Aorta (tissue), 5 donors: Measurements from ENCODE around the gene DNASE1L1. TPM values are rescaled to one million over a fixed set of nuclear protein-coding genes. Genes with fewer than 3 reads are reported as not detected.

Source experiments
- ATAC-seq: fragments of 200-7000 bp; cut with Tn5 transposase; one replicate; pipeline ENCODE4 v1.9.1; 2022; ENCODE audit warnings: moderate library complexity; ENCODE audit not compliant: low FRiP score
- DNase-seq, 2 donors: peaks; one replicate each; pipeline ENCODE4 v3.0.0-alpha.2; 2020
- H3K27ac ChIP-seq, 2 donors: one replicate each; pipeline ENCODE4 v1.5.1; 2013; ENCODE audit warnings: low read length in 2 of 2, mild to moderate bottlenecking in 2 of 2, moderate library complexity in 2 of 2, control low read depth in 1 of 2, inconsistent platforms in 1 of 2, low read depth in 1 of 2
- H3K27me3 ChIP-seq, 2 donors: one replicate each; pipeline ENCODE4 v1.6.1; 2013; ENCODE audit warnings: control low read depth in 1 of 2, low read length in 1 of 2, mild to moderate bottlenecking in 1 of 2, moderate library complexity in 1 of 2; ENCODE audit not compliant: insufficient read depth in 2 of 2, control insufficient read depth in 1 of 2
- H3K36me3 ChIP-seq, 2 donors: one replicate each; pipeline ENCODE4 v1.6.1; 2013; ENCODE audit warnings: control low read depth in 1 of 2, low read length in 1 of 2, mild to moderate bottlenecking in 1 of 2; ENCODE audit not compliant: insufficient read depth in 2 of 2, control insufficient read depth in 1 of 2
- H3K4me1 ChIP-seq, 2 donors: one replicate each; pipeline ENCODE4 v1.6.1; 2013; ENCODE audit warnings: low read length in 2 of 2, control low read depth in 1 of 2, mild to moderate bottlenecking in 1 of 2, moderate library complexity in 1 of 2; ENCODE audit not compliant: insufficient read depth in 2 of 2, control insufficient read depth in 1 of 2
- H3K4me3 ChIP-seq, 2 donors: one replicate each; pipeline ENCODE4 v1.5.1; 2013; ENCODE audit warnings: low read length in 2 of 2, control low read depth in 1 of 2, mild to moderate bottlenecking in 1 of 2
- H3K9me3 ChIP-seq: one replicate; pipeline ENCODE4 v1.6.1; 2013; ENCODE audit warnings: mild to moderate bottlenecking, low read length; ENCODE audit not compliant: control insufficient read depth
- WGBS, 2 donors: extraction: QIAGEN DNeasy Blood & Tissue Kit; methylation state at CpG; one replicate each; pipeline ENCODE4 v1.1.7; 2013; 5-methylcytosine and 5-hydroxymethylcytosine counted together
- intact Hi-C, 2 donors: fragments of 100-400 bp; cut with DNase I; formaldehyde crosslinking; loops; one replicate each; pipeline versions ENCODE4 v1.14.2 to v1.15.0; 2022
- polyA plus RNA-seq, 2 donors: library from polyadenylated mRNA; stranded (reverse); fragments of 200-250 nt; gene quantifications; one replicate each; pipeline ENCODE4 v1.2.3, GENCODE V29; 2013
- total RNA-seq, 2 donors: library from RNA; stranded (reverse); fragmentation: NEBNext Ultra II Directional; extraction: Animal tissue kit (Norgen Biotek cat#: 25700); gene quantifications; one replicate each; pipeline ENCODE4 v1.2.1, GENCODE V29; 2021
- donor health status: healthy with polysubstance abuse.
- donor health status: Bipolar disorder and iron deficiency.
- donor health status: DM: no; HTN: no; CAD: no.
- donor health status: DM: no; HTN: no; CAD: no.
- donor health status: DM: yes; HTN: yes; CAD: no.

DNASE1L1 gene
- total and polyA plus RNA-seq, 4 donors = 25.9 to 46.2 (median 33.1) TPM

GRCh38 chrX:154431341-154431740 lies 22.3 kb upstream of the DNASE1L1 start:
- intact Hi-C loops = no loop called here
- no peaks in the 10 kb centered on the region for H3K9me3 ChIP-seq
- WGBS, 2 donors = 69 to 70% methylated on average over 5 of the region's 5 CpGs
- no peak for ATAC-seq
- H3K36me3 ChIP-seq = peaks cover 0 to 2% of the 10 kb centered on the region in 2 donors
- no peak overlapping the region for H3K27ac ChIP-seq
- DNase-seq = peak in 1 of 2 donors; percentile 73
- H3K4me3 ChIP-seq = no peak overlapping the region
- no peaks in the 10 kb centered on the region for H3K4me1 ChIP-seq
- no peaks in the 10 kb centered on the region for H3K27me3 ChIP-seq

GRCh38 chrX:154430916-154431315 lies 21.9 kb upstream of the DNASE1L1 start:
- no peak overlapping the region for H3K27ac ChIP-seq

GRCh38 chrX:154430479-154430878 lies 21.4 kb upstream of the DNASE1L1 start:
- ATAC-seq (no peak), DNase-seq (no peak)
- WGBS, 2 donors = 69 to 77% methylated on average over 6 of the region's 6 CpGs
- Histone ChIP-seq H3K4me3 (no peak overlapping the region), H3K36me3 (peaks cover 0 to 2% of the 10 kb centered on the region in 2 donors), H3K9me3 (no peaks in the 10 kb centered on the region), H3K4me1 (no peaks in the 10 kb centered on the region), H3K27me3 (no peaks in the 10 kb centered on the region), H3K27ac (no peak overlapping the region)
- intact Hi-C loops = no loop called here

More at GRCh38 chrX:154430916-154431315, 21.9 kb upstream of the DNASE1L1 start:
- no peak for DNase-seq
- H3K4me1 ChIP-seq = no peaks in the 10 kb centered on the region
- intact Hi-C loops = no loop called here
- ATAC-seq = no peak
- H3K9me3 ChIP-seq = no peaks in the 10 kb centered on the region
- no peak overlapping the region for H3K4me3 ChIP-seq
- no peaks in the 10 kb centered on the region for H3K27me3 ChIP-seq
- 70 to 72% methylated on average over 7 of the region's 7 CpGs for WGBS, 2 donors
- peaks cover 0 to 2% of the 10 kb centered on the region in 2 donors for H3K36me3 ChIP-seq

- intact Hi-C loops = no loop called here
- Histone ChIP-seq H3K27ac (no peak overlapping the region), H3K9me3 (no peaks in the 10 kb centered on the region), H3K27me3 (no peaks in the 10 kb centered on the region), H3K4me1 (no peaks in the 10 kb centered on the region), H3K36me3 (peaks cover 0 to 2% of the 10 kb centered on the region in 2 donors), H3K4me3 (no peak overlapping the region)
- ATAC-seq (no peak), DNase-seq (no peak)
- 66% methylated on average over 2 of the region's 2 CpGs for WGBS, 2 donors
Observed at GRCh38 chrX:154429711-154430110, 20.7 kb upstream of the DNASE1L1 start.

GRCh38 chrX:154428176-154429171 lies 19.4 kb upstream of the DNASE1L1 start, which contains the start of gene ATP6AP1:
Gene ATP6AP1 (plus strand): TSS chrX:154428677. CDS start chrX:154428693, 16 bp downstream.
- Histone ChIP-seq H3K4me1 (no peaks in the 10 kb centered on the region), H3K9me3 (no peaks in the 10 kb centered on the region), H3K27ac (no peak within 1 kb of the TSS), H3K4me3 (peak within 1 kb of the TSS; percentile 1 to 42), H3K27me3 (no peaks in the 10 kb centered on the region), H3K36me3 (peaks cover 0 to 2% of the 10 kb centered on the region in 2 donors)
- ATAC-seq (peak; percentile 95), DNase-seq (peak; percentile 96)
- WGBS, 2 donors = 8 to 41% methylated on average over 68 to 87 of the region's 87 CpGs
- intact Hi-C loops = no loop called here

GRCh38 chrX:154426916-154427770 lies 18.1 kb upstream of the DNASE1L1 start:
- Histone ChIP-seq H3K9me3 (no peaks in the 10 kb centered on the region), H3K27ac (no peak overlapping the region), H3K27me3 (no peaks in the 10 kb centered on the region), H3K4me1 (no peaks in the 10 kb centered on the region), H3K36me3 (peaks cover 0 to under 1% of the 10 kb centered on the region in 2 donors), H3K4me3 (no peak overlapping the region)
- 77 to 78% methylated on average over 13 of the region's 13 CpGs for WGBS, 2 donors
- DNase-seq (no peak), ATAC-seq (no peak)
- intact Hi-C loops = no loop called here

GRCh38 chrX:154420402-154420756 lies 11.3 kb upstream of the DNASE1L1 start:
- H3K27ac ChIP-seq = no peak overlapping the region
- no peaks in the 10 kb centered on the region for H3K36me3 ChIP-seq
- ATAC-seq (no peak), DNase-seq (no peak)
- H3K9me3 ChIP-seq = no peaks in the 10 kb centered on the region
- H3K4me1 ChIP-seq = no peaks in the 10 kb centered on the region
- H3K27me3 ChIP-seq = no peaks in the 10 kb centered on the region
- intact Hi-C loops = no loop called here
- no peak overlapping the region for H3K4me3 ChIP-seq
- WGBS, 2 donors = 89 to 92% methylated on average over 10 of the region's 10 CpGs

- intact Hi-C loops = no loop called here
- Histone ChIP-seq H3K4me1 (no peaks in the 10 kb centered on the region), H3K27ac (no peak overlapping the region), H3K4me3 (no peak overlapping the region), H3K36me3 (no peaks in the 10 kb centered on the region), H3K27me3 (no peaks in the 10 kb centered on the region), H3K9me3 (no peaks in the 10 kb centered on the region)
- DNase-seq = no peak
- peak; percentile 33 for ATAC-seq
- 71% methylated on average over 19 of the region's 19 CpGs for WGBS, 2 donors
Observed at GRCh38 chrX:154419688-154420401, 10.8 kb upstream of the DNASE1L1 start.
